Forelimb muscle (tissue), 1 donor: ENCODE measurements around the gene SPAG9. TPM values are rescaled to one million over a fixed set of nuclear protein-coding genes. Genes with fewer than 3 reads are reported as not detected.
"Not testable (repeated sequence)": the region's sequence is repeated elsewhere in the genome, so short reads cannot be mapped to it uniquely, and the experiment has no call there.

Experiments
- DNase-seq: peaks from one replicate; pipeline ENCODE4 v3.0.0-alpha.2; 2013; ENCODE audit warnings: low read depth
- polyA plus RNA-seq: library from polyadenylated mRNA; unstranded; fragments of 120-200 nt; gene quantifications from one replicate; pipeline ENCODE4 v1.2.1, GENCODE V29; 2013; ENCODE audit not compliant: insufficient read length

The SPAG9 gene
- polyA plus RNA-seq, 1 donor: 71.8 TPM

DNA sequence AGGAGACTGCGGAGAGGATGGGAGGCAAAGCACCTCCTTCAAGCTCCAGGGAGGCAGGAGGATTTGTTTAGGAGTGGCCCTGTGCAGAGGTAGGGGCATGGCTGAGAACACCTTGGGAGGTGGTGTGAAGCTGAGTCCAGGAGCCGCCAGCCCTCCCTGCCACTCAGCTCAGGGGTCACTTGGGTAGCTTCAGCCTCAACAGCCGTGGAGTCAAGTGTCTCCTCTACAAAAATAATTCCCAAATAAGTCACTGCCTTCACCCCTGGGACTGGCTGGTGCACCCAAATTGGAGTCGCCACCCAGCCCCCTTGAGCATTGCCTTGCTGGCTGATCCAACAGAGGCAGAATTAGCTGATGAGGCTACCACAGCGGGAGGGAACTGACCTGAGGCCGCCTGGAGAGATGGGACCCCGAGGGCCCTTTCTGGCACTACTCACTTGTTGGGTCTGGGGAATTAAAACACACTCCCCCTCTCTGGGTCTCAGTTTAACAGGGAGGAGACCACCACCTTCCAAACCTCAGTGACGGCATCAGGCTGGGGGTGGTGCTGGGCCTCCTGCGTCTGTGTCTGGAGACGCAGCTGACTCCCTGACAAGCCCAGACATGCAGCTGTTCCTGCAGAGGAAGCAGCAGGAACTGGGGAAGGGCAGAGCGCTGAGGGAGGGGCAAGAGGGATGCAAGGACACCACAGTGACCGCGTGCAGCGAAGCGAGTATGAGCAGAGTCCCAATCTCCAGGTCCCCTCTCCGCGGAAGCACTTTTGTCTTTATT is 166.7 kb downstream of the SPAG9 start:
- DNase-seq: no peak

DNA sequence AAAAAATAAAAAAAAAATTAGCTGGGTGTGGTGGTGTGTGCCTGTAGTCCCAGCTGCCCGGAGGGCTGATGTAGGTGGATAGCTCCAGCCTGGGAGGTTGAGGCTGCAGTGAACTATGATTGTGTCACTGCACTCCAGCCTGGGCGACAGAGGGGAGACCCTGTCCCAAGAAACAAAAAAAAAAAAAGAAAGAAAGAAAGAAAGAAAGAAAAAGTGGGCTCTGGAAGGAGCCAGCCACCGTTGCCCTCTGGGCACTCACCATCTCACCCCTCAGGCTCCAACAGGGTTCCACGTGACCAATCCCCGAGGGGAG is 167.2 kb downstream of the SPAG9 start:
- no peak for DNase-seq

DNA sequence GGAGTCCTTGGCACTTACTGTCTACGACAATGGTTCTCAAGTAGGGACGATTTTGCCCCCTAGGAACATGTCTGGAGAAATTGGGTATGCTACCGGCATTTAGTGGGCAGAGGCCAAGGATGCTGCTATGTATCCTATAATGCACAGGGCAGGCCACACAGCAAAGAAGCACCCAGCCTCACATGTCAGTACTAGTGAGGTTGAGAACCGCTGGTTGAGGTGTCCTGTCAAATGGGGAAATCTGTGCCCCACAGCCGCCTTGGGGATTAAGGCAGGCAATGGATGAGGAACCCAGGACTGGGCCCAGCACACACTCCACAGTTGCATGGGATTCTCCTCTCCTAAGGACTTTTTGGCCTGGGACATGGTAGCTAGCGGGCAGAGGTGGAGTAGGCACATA is 167.8 kb downstream of the SPAG9 start:
- DNase-seq: no peak

DNA sequence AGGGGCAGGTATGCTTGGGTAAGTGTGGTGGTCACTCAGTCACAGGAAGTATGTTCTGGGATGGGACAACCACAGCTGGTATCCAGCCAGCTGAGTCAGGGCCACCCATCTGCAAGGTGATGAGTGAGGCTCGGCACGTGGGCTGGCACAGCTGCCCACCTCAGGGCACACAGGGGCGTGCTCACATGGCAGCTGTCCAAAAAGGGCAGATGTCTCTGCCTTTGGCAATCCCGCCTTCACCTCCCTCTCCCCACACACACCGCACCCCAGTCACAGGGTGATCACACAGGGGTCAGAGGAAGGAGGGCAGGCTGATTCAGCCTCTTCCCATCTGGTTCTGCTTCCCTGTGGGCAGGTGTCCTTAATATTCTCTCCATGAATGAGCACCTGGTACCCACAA is 168.7 kb downstream of the SPAG9 start:
- no peak for DNase-seq

DNA sequence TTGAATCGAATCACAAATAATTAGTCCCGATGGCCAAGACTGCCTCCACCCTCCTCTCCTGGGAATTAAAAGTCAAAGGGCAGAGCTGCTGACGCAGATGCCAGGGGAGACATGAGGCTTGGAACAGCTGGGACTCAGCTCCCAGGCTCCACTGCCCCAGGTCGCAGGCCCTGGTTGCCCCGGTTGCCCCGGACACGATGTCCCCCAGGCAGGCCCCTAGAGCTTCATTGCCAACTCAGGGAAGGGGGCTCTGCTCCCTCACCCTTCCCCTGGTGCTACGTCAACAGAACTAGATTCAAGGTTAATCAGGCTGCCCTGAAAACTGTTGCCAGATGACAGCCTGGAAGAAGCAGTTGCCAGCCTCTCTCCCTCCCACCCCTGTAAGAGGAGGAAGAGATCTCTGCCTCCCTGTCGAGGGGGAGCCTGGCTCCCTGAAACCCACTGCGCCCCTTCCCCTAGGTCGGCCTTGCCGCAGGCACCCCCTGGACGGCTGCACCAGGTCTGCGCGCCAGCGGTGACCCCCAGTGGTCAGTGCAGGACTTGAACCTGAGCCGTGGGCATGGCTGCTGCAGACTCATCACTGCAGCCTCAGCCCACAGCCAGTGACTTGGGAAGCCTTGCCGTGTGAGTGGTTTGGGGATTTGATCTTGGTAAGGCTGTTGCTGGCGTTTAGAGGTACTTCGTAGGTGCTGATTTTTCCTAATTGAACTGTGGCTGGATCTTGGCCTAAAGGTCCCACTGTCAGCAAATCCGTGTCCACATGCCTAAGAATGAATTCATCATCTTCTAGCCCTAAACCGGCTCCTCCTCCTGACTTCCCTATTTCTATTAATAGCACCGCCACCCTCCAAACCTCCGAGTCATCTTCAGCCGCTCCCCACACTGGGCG is 170.4 kb downstream of the SPAG9 start:
- DNase-seq: no peak

DNA sequence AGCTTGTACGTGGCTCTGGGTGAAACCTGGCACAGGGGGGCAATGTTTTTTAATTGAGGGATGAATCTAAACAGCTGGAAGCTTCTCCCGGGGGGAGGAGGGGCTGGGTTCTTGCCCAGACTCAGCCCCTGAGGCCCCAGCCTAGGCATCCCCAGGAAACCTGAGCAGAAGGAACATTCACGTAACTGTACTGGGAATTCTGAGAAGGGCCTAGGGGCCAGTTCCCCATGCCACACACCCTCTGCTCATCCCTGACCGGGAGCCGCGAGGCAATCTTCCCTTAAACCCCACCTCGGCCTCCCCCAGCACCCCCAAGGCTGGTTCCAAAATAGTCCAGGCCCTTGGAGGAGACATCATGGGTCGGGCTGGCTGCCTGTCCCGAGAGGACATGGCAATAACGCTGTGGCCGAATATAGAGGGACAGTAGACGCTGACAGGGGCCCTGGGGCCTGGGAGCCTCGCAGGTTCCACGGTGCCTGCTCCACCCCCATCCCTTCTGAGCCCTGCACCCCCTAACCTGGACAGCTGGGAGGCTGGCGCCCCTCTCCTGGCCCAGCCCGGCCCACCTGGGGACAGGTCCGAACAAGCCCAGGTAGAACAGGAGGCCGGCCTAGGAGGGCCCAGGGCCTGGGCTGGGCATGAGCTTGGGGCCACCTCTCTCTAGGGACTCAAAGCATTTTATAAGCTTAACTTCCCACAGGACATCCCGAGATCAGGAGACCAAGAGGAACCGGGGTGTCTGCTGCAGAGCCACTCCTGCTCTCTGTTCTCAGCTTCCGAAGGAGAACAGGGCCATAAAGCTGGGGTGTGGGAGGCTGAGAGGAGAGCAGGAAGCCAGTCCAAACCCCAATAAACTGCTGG is 171.3 kb downstream of the SPAG9 start:
- no peak for DNase-seq

DNA sequence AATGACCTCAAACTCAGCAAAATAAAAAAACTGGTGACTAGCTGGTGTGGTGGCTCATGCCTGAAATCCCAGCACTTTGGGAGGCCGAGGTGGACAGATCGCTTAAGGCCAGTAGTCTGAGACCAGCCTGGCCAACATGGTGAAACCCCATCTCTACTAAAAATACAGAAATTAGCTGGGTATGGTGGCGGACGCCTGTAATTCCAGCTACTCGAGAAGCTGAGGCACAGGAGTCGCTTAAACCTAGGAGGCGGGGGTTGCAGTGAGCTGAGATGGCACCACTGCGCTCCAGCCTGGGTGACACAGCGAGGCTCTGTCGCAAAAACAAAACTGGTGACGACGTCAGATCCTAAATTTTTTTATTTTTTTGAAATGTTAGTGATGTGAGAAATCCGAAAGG is 172.0 kb downstream of the SPAG9 start:
- no peak for DNase-seq

DNA sequence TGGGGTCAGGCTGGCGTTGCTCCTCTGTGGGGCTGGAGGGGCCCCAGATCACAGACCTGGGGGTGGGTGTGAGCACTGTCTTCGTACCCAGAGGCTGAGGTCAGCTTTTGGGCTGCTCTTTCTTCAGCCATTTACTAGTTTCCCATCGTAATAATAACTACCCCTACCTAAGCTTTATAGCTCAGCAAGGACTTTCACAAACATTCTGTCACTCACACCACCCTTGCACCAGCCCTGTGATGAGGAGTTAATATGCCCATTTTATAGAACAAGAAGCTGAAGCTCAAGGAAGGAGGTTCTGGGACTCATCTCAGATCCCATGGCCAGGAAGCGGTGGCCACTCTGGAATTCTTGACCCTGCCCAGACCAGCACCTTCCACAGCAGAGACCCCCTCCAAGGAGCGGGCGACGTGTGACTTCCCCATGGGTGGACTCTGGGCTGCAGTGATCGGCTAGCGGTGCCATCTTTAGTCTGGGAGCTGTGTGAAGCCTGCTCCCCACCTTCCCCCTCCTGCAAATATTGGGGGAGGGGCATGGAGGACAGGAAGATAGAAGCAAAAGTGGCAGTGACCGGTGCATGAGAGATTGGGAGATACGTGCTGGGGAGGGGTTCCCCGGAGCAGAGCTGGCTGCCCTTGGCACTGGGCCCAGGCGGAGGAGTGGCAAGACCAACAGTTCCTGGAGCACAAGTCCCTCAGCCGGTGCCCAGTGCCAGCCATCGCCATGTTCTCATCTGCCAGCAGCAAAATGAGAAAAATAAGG is 172.7 kb downstream of the SPAG9 start:
- no peak for DNase-seq

DNA sequence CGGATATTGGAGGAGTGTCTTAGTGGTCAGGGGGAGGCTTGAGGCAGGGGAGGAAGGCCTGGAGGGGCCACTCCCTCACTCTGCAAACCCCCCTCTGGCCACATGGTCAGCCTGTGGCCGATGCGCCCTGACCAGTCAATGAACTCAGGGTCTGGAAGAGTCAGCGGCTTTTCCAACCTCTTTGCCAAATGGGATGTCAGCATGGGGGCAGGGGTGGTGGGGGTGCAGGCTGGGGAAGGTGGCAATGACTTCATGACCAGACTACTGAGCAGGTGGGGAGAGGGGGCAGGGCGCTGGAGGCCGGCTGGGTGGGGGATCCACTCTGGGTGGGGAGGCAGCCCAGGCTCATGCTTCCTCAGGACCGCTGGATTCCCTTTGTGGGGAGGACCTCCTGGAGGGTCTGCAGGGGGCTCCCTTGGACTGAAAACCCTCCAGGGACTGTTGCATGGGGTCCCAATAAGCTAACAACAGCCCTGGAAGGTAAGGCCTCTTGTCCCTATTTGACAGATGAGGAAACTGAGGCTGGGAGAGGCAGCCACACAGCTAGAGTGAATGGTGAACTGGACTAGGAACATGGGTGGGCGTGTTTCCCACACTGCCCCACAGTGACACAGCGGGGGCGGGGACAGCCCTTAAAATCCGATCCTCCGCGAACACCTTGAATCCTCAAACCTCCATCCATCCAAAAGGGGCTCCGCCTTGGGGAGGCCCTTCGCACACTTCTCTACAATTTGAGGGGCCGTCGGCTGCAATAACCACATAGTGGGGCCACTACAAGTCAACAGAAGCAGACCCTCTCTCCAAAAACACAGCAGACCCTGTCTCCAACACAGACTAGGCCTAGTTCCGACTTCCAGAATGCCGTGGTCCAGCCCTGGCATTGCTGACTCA is 173.5 kb downstream of the SPAG9 start:
- no peak for DNase-seq

DNA sequence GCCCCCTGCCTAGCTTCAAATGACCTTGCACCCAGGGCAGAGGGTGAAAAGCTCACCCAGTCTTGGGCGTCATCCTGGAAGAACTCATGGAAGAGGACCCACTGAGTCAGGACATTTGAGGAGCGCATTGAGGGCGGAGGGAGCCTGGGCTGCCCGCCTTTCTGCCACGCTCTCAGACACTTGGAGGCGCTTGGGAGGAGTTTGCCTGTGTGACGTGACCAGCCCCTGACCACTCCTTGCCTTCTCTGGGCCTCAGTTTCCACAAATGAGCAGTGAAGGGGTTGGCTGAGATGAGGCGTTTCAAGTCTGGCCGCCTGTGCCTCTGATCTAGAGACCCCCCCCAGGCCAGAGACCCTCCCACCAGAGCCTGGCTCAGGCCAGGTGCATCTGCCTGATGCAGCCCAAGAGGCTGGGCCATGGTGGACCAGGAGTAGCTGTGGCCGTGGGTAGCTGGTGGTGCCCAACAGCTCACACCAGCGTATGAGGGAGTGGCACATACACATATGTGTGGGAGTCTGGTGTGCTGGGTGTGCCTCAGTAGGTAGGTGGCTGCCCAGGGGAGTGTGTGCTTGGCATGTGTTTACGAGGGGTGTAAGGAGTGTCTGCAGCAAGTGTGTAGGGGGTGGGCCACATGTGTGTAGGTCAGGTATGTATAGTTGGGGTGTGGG is 174.3 kb downstream of the SPAG9 start:
- DNase-seq: no peak

DNA sequence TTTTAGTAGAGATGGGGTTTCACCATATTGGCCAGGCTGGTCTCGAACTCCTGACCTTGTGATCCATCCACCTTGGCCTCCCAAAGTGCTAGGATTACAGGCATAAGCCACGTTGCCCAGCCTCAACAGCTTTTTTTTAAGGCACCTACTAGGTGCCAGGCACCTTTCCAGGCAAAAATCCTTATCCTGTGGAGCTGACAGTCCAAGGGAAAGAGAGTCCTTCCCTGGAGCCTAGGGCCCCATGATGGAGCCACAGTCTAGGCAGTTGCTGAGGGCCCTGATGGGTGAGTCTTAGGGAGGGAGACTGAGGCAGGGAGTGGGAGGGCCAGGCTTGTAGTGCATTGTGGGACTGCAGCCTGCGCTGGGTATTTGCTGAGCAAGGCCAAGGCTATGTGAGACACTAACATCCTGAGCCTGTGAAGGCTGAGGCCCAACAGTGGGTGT is 174.9 kb downstream of the SPAG9 start:
- no peak for DNase-seq

DNA sequence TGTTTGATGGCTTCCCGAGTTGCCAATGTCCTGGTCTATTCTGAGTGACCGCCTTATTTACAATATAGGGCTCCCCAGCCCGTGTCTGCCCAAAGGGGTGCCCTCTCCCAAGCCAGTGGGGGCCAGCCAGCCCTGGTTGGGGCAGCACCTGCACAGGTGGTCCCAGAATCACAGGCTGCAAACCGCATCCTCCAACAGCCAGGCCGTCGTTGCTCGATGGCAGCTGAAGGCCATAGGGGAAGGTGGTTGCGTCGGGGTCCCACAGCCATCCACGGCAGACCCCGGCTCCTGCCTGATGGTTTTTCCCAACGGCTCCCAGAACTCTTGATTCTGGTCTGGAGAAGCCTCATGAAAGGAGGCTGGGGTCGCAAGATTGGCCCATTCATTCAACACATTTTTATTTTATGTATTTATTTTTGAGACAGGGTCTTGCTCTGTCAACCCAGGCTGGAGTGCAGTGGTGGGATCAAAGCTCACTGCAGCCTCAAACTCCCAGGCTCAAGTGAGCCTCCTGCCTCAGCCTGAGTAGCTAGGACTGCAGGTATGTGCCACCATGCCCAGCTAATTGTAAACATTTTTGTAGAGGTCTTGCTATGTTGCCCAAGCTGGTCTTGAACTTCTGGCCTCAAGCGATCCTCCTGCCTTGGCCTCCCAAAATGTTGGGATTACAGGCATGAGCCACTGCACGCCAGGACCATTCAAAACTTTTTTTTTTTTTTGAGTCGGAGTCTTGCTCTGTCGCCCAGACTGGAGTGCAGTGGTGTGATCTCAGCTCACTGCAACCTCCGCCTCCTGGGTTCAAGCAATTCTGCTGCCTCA is 175.6 kb downstream of the SPAG9 start:
- no peak for DNase-seq

DNA sequence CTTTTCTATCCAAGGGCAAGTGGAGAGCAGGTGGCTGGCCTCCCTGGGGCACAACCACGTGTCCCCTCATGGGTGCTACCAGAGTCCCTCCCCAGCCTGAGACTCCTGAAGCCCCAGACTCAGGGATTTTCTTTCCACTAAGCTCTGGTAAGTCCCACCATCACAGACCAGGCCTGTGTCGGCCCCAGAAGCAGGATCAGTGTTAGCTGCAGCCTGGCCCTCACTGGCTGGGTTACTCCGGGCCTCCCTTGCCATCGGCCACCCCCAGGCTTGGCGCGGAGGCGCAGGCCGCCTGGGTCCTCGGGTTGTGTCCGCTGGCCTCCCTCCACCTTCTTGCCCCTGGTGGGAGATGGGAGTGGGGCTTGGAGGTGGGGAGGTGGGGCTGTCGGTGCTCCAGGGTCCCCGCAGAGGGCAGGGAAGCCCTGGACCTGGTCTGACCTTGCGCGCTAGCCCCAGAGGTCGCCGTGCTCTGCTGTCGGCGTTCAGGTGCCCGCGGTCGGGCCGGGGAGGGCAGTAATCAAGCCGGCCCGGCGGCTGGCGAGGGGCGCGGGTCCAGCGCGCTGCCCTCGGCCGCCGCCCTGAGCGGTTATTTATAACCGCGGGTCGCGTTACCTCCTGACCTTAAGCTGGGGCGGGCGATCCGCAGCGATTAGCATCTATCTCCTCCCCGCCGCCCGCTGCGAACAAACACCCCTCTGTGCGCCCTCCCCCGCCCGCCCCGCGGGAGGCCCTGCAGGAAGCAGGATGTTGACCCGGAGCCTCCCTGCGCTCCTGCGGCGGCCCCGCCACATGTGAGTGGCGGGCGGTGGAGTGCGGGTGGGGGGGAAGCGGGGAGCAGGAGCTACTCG is 176.4 kb downstream of the SPAG9 start:
- no peak for DNase-seq

DNA sequence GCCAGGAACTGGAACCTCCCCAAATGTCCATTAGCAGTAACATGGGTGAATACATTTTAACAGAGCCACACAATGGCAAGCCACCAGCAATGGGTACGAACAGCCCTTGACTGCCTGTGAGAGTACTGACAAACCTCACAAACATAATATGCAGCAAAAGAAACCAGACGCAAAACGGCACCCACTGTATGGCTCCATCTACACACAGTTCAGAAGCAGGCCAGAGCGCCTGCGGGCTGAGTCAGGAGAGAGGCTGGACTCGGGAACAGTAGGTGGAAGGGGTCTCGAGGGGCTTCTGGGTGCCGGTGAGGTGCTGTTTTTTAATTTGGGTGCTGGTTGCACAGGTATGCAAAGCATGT is 177.1 kb downstream of the SPAG9 start:
- no peak for DNase-seq

DNA sequence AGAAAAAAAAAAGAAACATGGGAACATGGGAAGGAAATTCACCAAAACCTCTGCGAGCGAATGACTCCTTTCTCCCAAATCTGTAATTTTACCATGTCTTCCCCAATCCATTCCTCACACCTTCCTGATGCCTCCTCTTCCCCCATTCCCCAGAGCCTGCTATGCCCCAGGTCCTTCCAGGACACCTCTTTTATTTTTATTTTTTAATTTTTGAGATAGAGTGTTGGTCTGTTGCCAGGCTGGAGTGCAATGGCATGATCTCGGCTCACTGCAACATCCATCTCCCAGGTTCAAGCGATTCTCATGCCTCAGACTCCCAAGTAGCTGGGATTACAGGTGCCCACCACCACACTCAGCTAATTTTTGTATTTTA is 179.0 kb downstream of the SPAG9 start:
- not testable (repeated sequence) for DNase-seq

DNA sequence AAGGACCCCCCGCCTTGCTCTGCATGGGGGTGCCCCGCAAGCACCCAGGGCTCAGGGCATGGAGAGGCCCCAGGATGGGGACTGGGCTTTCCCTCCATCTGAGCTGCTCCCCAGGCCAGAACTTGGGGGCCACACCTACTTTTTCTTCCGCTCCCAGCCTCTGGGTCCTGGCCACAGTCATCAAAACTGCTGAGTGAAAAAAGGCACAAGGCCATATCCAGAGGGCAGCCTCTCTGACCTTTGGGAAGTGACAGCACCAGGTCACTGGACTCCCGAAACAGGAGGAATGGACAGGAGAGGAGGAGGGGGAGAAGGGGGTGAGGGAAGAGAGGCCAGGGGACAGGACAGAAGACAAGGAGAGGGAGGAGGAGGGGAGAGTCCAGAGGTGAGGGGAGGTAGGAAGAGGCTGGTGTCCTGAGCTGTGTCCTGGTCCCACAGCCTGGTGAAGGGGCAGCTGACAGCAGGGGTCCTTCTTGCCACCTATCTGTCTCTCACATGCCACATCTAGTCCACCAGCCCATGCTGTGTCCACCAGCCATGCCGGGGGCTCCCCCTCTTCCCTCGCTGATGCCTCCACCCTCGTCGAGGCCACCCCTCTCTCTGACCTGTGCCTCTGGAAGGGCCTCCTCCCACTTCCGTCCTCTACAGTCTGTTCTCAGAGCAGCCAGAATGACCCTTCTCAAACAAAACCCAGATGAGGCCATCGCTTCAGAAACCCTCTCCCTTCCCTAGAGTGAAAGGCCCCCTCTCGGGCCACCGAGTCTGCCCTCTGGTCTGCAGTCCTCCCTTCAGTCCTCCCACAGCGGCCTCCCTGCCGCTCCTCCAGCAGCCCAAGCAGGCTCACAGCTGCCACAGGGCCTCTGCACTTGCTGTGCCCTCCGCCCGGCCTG is 180.6 kb downstream of the SPAG9 start:
- DNase-seq: no peak

DNA sequence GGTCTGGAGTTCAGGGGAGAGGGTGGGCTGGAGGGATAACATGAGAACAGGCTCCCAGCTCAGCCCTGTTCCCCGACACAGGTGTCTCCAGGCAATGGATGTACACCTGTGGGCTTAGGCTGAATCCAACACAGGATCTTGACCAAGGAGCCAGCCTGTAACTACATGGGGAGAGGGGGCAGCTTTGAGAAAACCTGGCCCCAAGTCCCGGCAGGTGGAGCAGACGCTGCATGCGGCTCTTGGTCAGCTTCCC is 181.2 kb downstream of the SPAG9 start:
- no peak for DNase-seq
